Kidney (tissue), 14 donors: ENCODE data around the gene KLHL22. TPM values are rescaled to one million over a fixed set of nuclear protein-coding genes. Genes with fewer than 3 reads are reported as not detected.
A peak's percentile ranks its signal among the peaks of the same experiment; 100 is the strongest.

ENCODE experiments used
- DNase-seq, 5 donors: peaks; one replicate each; pipeline ENCODE4 v3.0.0-alpha.2; 2013 to 2020
- FAIRE-seq: peaks from 2 replicates; lab custom pipeline; 2012; peaks lifted over from hg19 to GRCh38; lab: Jason Lieb, UNC
- H3K27ac ChIP-seq, 2 donors: one replicate each; pipeline ENCODE4 v1.7.0; 2013; ENCODE audit warnings: low read depth in 2 of 2, low read length in 2 of 2, inconsistent platforms in 1 of 2
- H3K27me3 ChIP-seq: one replicate; pipeline ENCODE4 v1.7.1; 2013; ENCODE audit warnings: low read length, inconsistent platforms; ENCODE audit not compliant: control insufficient read depth, insufficient read depth
- H3K36me3 ChIP-seq, 3 donors: one replicate each; pipeline versions ENCODE4 v1.7.0 to v1.7.1; 2013; ENCODE audit warnings: low read length in 3 of 3, control low read depth in 1 of 3, inconsistent platforms in 1 of 3; ENCODE audit not compliant: insufficient read depth in 3 of 3, control insufficient read depth in 2 of 3
- H3K4me1 ChIP-seq, 3 donors: one replicate each; pipeline versions ENCODE4 v1.7.0 to v1.7.1; 2013; ENCODE audit warnings: low read length in 3 of 3, inconsistent platforms in 1 of 3, low read depth in 1 of 3; ENCODE audit not compliant: control insufficient read depth in 2 of 3, insufficient read depth in 2 of 3
- H3K4me3 ChIP-seq, 3 donors: one replicate each; pipeline versions ENCODE4 v1.7.0 to v1.8.1; 2013; ENCODE audit warnings: low read length in 3 of 3, control low read depth in 1 of 3, inconsistent platforms in 1 of 3
- H3K9ac ChIP-seq, 3 donors: one replicate each; pipeline versions ENCODE4 v1.7.0 to v1.7.1; 2013; ENCODE audit warnings: low read length in 3 of 3, control low read depth in 1 of 3, inconsistent platforms in 1 of 3
- H3K9me3 ChIP-seq, 3 donors: one replicate each; pipeline versions ENCODE4 v1.7.0 to v1.7.1; 2013; ENCODE audit warnings: low read length in 3 of 3, control low read depth in 1 of 3, inconsistent platforms in 1 of 3; ENCODE audit not compliant: control insufficient read depth in 2 of 3, insufficient read depth in 1 of 3
- CTCF ChIP-seq: IDR thresholded peaks from 3 replicates; pipeline ENCODE4 v1.5.1; 2012; ENCODE audit warnings: mild to moderate bottlenecking, moderate library complexity, borderline replicate concordance; ENCODE audit not compliant: insufficient read depth; ENCODE audit errors: extremely low read depth
- intact Hi-C: fragments of 100-400 bp; cut with DNase I; formaldehyde crosslinking; loops from one replicate; pipeline ENCODE4 v1.11.1; 2022
- polyA plus RNA-seq: library from polyadenylated mRNA; stranded (reverse); fragments of 350-450 nt; fragmentation: Illumina TruSeq; extraction: RNeasy Lipid Tissue Mini Kit (QIAGEN cat#74804); gene quantifications from one replicate; pipeline ENCODE4 v1.2.3, GENCODE V29; 2014; ENCODE audit warnings: low read depth, low replicate concordance; ENCODE audit not compliant: insufficient read depth
- total RNA-seq: library from RNA; stranded (reverse); fragmentation: NEBNext Ultra II Directional; extraction: Animal tissue kit (Norgen Biotek cat#: 25700); gene quantifications from one replicate; pipeline ENCODE4 v1.2.1, GENCODE V29; 2021
- donor health status: control.
- donor health status: control.
- donor health status: control.
- donor health status: control.
- donor health status: control.
- donor health status: DM: yes; HTN: yes; CAD: no.
- donor health status: Normal renal cell carcinoma (clear cell type).

The KLHL22 gene
- total and polyA plus RNA-seq, 2 donors from 2014 or later: 22.4 to 24.3 TPM

- Histone ChIP-seq H3K4me3 (no peak overlapping the region), H3K36me3 (peaks cover 0 to 4% (median 0%) of the 10 kb centered on the region in 3 donors), H3K9me3 (no peaks in the 10 kb centered on the region), H3K27ac (no peak overlapping the region), H3K4me1 (peaks cover 0 to 14% (median 0%) of the 10 kb centered on the region in 3 donors), H3K27me3 (peaks cover 7% of the 10 kb centered on the region), H3K9ac (no peak overlapping the region)
- intact Hi-C loops: no loop called here
- FAIRE-seq: no peak
- peak; percentile 55 to 87 (median 74) for DNase-seq
- TF ChIP-seq CTCF: no peak
Measured at GRCh38 chr22:20429254-20430100, 66.1 kb downstream of the KLHL22 start.

GRCh38 chr22:20428496-20429253 is 66.9 kb downstream of the KLHL22 start:
- Histone ChIP-seq H3K9me3 (no peaks in the 10 kb centered on the region), H3K9ac (no peak overlapping the region), H3K4me1 (peaks cover 0 to 14% (median 0%) of the 10 kb centered on the region in 3 donors), H3K4me3 (no peak overlapping the region), H3K27me3 (peaks cover 7% of the 10 kb centered on the region), H3K36me3 (peaks cover 0 to 4% (median 0%) of the 10 kb centered on the region in 3 donors), H3K27ac (no peak overlapping the region)
- DNase-seq: peak in 1 of 5 donors; percentile 73
- intact Hi-C loops: no loop called here
- FAIRE-seq: no peak
- TF ChIP-seq CTCF: no peak

GRCh38 chr22:20427945-20428417 is 67.6 kb downstream of the KLHL22 start:
- Histone ChIP-seq H3K27me3 (peaks cover 7% of the 10 kb centered on the region), H3K4me1 (peaks cover 0 to 16% (median 0%) of the 10 kb centered on the region in 3 donors), H3K9ac (no peak overlapping the region), H3K36me3 (peaks cover 0 to 4% (median 0%) of the 10 kb centered on the region in 3 donors), H3K4me3 (no peak overlapping the region), H3K9me3 (no peaks in the 10 kb centered on the region), H3K27ac (no peak overlapping the region)
- no peak for FAIRE-seq
- intact Hi-C loops: no loop called here
- TF ChIP-seq CTCF: no peak
- peak in 1 of 5 donors; percentile 10 for DNase-seq
